H1 (cell line): ENCODE data around the gene CACNB4. TPM values are rescaled to one million over a fixed set of nuclear protein-coding genes. Genes with fewer than 3 reads are reported as not detected.

Experiments
- ASH2L ChIP-seq: fragments of 200-600, 300-600 bp; sonication (generic); IDR thresholded peaks from one replicate; pipeline ENCODE4 v1.7.1; 2017; ENCODE audit warnings: low read length
- ATF2 ChIP-seq: IDR thresholded peaks from 2 replicates; pipeline ENCODE4 v1.6.1; 2012; ENCODE audit warnings: low read length, inconsistent platforms
- CEBPB ChIP-seq: IDR thresholded peaks from 2 replicates; pipeline ENCODE4 v1.6.1; 2012; ENCODE audit warnings: low read depth, low read length
- CHD1 ChIP-seq: IDR thresholded peaks from 2 replicates; pipeline ENCODE4 v1.6.1; 2012; ENCODE audit warnings: low read depth, low read length, improper control_type of control experiment
- CREB1 ChIP-seq: IDR thresholded peaks from 2 replicates; pipeline ENCODE4 v1.6.1; 2012; ENCODE audit warnings: inconsistent platforms
- FOSL1 ChIP-seq: IDR thresholded peaks from 2 replicates; pipeline ENCODE4 v1.6.1; 2011; ENCODE audit warnings: mild to moderate bottlenecking, low read depth, low read length, moderate library complexity; ENCODE audit not compliant: insufficient read depth
- JUN ChIP-seq: IDR thresholded peaks from 2 replicates; pipeline ENCODE4 v1.6.1; 2011; ENCODE audit warnings: low read depth, mild to moderate bottlenecking, improper control_type of control experiment, low read length
- MAFK ChIP-seq: IDR thresholded peaks from 2 replicates; pipeline ENCODE4 v1.6.1; 2012; ENCODE audit warnings: low read depth, mild to moderate bottlenecking, improper control_type of control experiment, low read length
- NRF1 ChIP-seq: IDR thresholded peaks from 2 replicates; pipeline ENCODE4 v1.6.1; 2011; ENCODE audit warnings: mild to moderate bottlenecking, low read depth, low read length, improper control_type of control experiment
- PHF8 ChIP-seq: fragments of 200-600 bp; sonication (generic); conservative IDR thresholded peaks from 2 replicates; pipeline ENCODE4 v1.7.1; 2012; ENCODE audit warnings: low read depth, mild to moderate bottlenecking, inconsistent platforms, low read length, moderate library complexity
- POLR2A ChIP-seq, 2 experiments: IDR thresholded peaks; 1 replicate in 1 of 2; 2 replicates in 1 of 2; pipeline ENCODE4 v1.6.1; 2011; ENCODE audit warnings: low read depth in 2 of 2, low read length in 2 of 2, mild to moderate bottlenecking in 2 of 2; ENCODE audit errors: control extremely low read depth in 1 of 2
- POLR2AphosphoS5 ChIP-seq: IDR thresholded peaks from 2 replicates; pipeline ENCODE4 v1.6.1; 2011; ENCODE audit warnings: low read depth, low read length
- POU5F1 ChIP-seq: IDR thresholded peaks from 2 replicates; pipeline ENCODE4 v1.6.1; 2011; ENCODE audit warnings: low read depth, mild to moderate bottlenecking, low read length, moderate library complexity
- RFX5 ChIP-seq: IDR thresholded peaks from 2 replicates; pipeline ENCODE4 v1.6.1; 2011; ENCODE audit warnings: low read depth, low read length, improper control_type of control experiment, borderline replicate concordance
- RXRA ChIP-seq: IDR thresholded peaks from 2 replicates; pipeline ENCODE4 v1.6.1; 2011; ENCODE audit warnings: low read depth, mild to moderate bottlenecking, low read length, moderate library complexity; ENCODE audit not compliant: insufficient read depth
- SIX5 ChIP-seq: IDR thresholded peaks from 2 replicates; pipeline ENCODE4 v1.6.1; 2011; ENCODE audit warnings: mild to moderate bottlenecking, low read depth, low read length
- SP4 ChIP-seq: IDR thresholded peaks from 2 replicates; pipeline ENCODE4 v1.6.1; 2012; ENCODE audit warnings: low read length, inconsistent platforms
- SRF ChIP-seq: IDR thresholded peaks from 2 replicates; pipeline ENCODE4 v1.6.1; 2011; ENCODE audit warnings: mild to moderate bottlenecking, low read depth, low read length, moderate library complexity
- SUZ12 ChIP-seq: fragments of 200-600 bp; sonication (generic); IDR thresholded peaks from 2 replicates; pipeline ENCODE4 v1.6.1; 2012; ENCODE audit warnings: mild to moderate bottlenecking, inconsistent platforms, low read length, moderate library complexity, mixed read lengths
- TAF7 ChIP-seq: optimal IDR thresholded peaks from 2 replicates; pipeline ENCODE3; 2011; ENCODE audit warnings: low read depth, mild to moderate bottlenecking, inconsistent platforms, low read length, moderate library complexity, borderline replicate concordance
- TBP ChIP-seq: IDR thresholded peaks from 2 replicates; pipeline ENCODE4 v1.6.1; 2011; ENCODE audit warnings: low read depth, low read length, improper control_type of control experiment
- TEAD4 ChIP-seq: IDR thresholded peaks from 2 replicates; pipeline ENCODE4 v1.6.1; 2012; ENCODE audit warnings: low read depth, low read length, inconsistent platforms, mixed read lengths
- USF2 ChIP-seq: IDR thresholded peaks from 2 replicates; pipeline ENCODE4 v1.6.1; 2011; ENCODE audit warnings: low read length, improper control_type of control experiment
- ZNF274 ChIP-seq: IDR thresholded peaks from 2 replicates; pipeline ENCODE4 v1.7.0; 2012; ENCODE audit warnings: low read length, borderline replicate concordance; ENCODE audit errors: extremely low read depth
- polyA plus RNA-seq, 7 experiments: library from polyadenylated mRNA; depleted of rRNA in 3 of 7; stranded (reverse) in 5 of 7; unstranded in 2 of 7; fragments of >200 nt in 5 of 7; fragments of 200-250 nt in 2 of 7; gene quantifications; 1 replicate in 5 of 7; 2 replicates in 1 of 7; 4 replicates in 1 of 7; pipeline versions ENCODE4 v1.2.1 to v1.2.3, GENCODE V29; 2011 to 2013; ENCODE audit warnings: missing spikeins in 2 of 7, mixed read lengths in 2 of 7
- total RNA-seq: library from RNA; stranded (reverse); fragmentation: NEBNext Ultra II Directional; extraction: Animal tissue kit (Norgen Biotek cat#: 25700); gene quantifications from 2 replicates; pipeline ENCODE4 v1.2.1, GENCODE V29; 2021

Gene CACNB4
- total and polyA plus RNA-seq, 2 of the 8 experiments (the other 6 are each of a cell fraction or from before 2014, with no cell fraction given) = 2.0 to 4.0 TPM

GRCh38 chr2:151828143-151828889 is 270.5 kb downstream of the CACNB4 start, which contains the start of gene ARL5A (continued):
- TF ChIP-seq ATF2 = no peak; the same call in 1 of the 2 replicates
- peak; percentile 82 for TF ChIP-seq POLR2AphosphoS5
- no peak for TF ChIP-seq CEBPB
- peak; percentile 33; the same call in 1 of the 2 replicates for TF ChIP-seq CREB1
- no peak for TF ChIP-seq USF2
- TF ChIP-seq MAFK = no peak
- TF ChIP-seq PHF8 = peak; percentile 96
- TF ChIP-seq TEAD4 = no peak; the same call in none of the 2 replicates
- TF ChIP-seq TAF7 = peak; percentile 18
- no peak for TF ChIP-seq FOSL1
- peak; percentile 77 for TF ChIP-seq NRF1
- no peak for TF ChIP-seq ZNF274
- TF ChIP-seq JUN = no peak
- no peak for TF ChIP-seq CHD1
- no peak for TF ChIP-seq SP4
- TF ChIP-seq SIX5 = no peak
- peak; percentile 89 to 93 for TF ChIP-seq POLR2A (IDR thresholded peaks at IDR 0.05; ENCODE audit: control extremely low read depth in 1 of 2, low read depth in 2 of 2, low read length in 2 of 2)
- peak; percentile 78 for TF ChIP-seq TBP
- no peak for TF ChIP-seq RXRA
- no peak for TF ChIP-seq POU5F1
- peak; percentile 98 for TF ChIP-seq ASH2L
- TF ChIP-seq RFX5 = no peak
- TF ChIP-seq SUZ12 = no peak
- TF ChIP-seq SRF = no peak
